ENCODE data around the gene ABCF3.
"Not testable (repeated sequence)": the region's sequence is repeated elsewhere in the genome, so short reads cannot be mapped to it uniquely, and the experiment has no call there.

ABCF3 gene

GRCh38 chr3:184156522-184156955, 29.5 kb upstream of the ABCF3 start:
- Histone ChIP-seq H3K27me3 (ENCODE audit: control insufficient read depth, insufficient read depth, low read length) (no peaks in the 10 kb centered on the region), H3K9ac (ENCODE audit: low read length) (peak overlapping the region; percentile 74), H3K27ac (ENCODE audit: low read depth, low read length) (peak overlapping the region; percentile 93), H3K4me3 (ENCODE audit: low read length) (peak overlapping the region; percentile 96), H3K36me3 (ENCODE audit: control insufficient read depth, insufficient read depth, low read length) (no peaks in the 10 kb centered on the region), H3K4me1 (ENCODE audit: control insufficient read depth, insufficient read depth, low read length) (peaks cover 22% of the 10 kb centered on the region)

- Histone ChIP-seq H3K4me3 (ENCODE audit: low read length) (peak overlapping the region; percentile 96), H3K36me3 (ENCODE audit: control insufficient read depth, insufficient read depth, low read length) (no peaks in the 10 kb centered on the region), H3K9ac (ENCODE audit: low read length) (peak overlapping the region; percentile 7), H3K4me1 (ENCODE audit: control insufficient read depth, insufficient read depth, low read length) (peaks cover 25% of the 10 kb centered on the region), H3K27ac (ENCODE audit: low read depth, low read length) (peak overlapping the region; percentile 93), H3K27me3 (ENCODE audit: control insufficient read depth, insufficient read depth, low read length) (no peaks in the 10 kb centered on the region)
These were observed 28.8 kb upstream of the ABCF3 start for GRCh38 chr3:184157206-184157605.

GRCh38 chr3:184158404-184158803, 27.6 kb upstream of the ABCF3 start:
- Histone ChIP-seq H3K27ac (ENCODE audit: low read depth, low read length) (peak overlapping the region; percentile 1), H3K4me3 (ENCODE audit: low read length) (no peak overlapping the region), H3K27me3 (ENCODE audit: control insufficient read depth, insufficient read depth, low read length) (no peaks in the 10 kb centered on the region), H3K9ac (ENCODE audit: low read length) (no peak overlapping the region), H3K36me3 (ENCODE audit: control insufficient read depth, insufficient read depth, low read length) (no peaks in the 10 kb centered on the region), H3K4me1 (ENCODE audit: control insufficient read depth, insufficient read depth, low read length) (peaks cover 25% of the 10 kb centered on the region)

GRCh38 chr3:184160456-184160855, 25.5 kb upstream of the ABCF3 start:
- peak overlapping the region; percentile 69 for H3K27ac ChIP-seq (ENCODE audit: low read depth, low read length)
- H3K9ac ChIP-seq (ENCODE audit: low read length), result peak overlapping the region; percentile 8
- H3K36me3 ChIP-seq (ENCODE audit: control insufficient read depth, insufficient read depth, low read length), result peaks cover 16% of the 10 kb centered on the region
- no peak overlapping the region for H3K4me3 ChIP-seq (ENCODE audit: low read length)
- H3K4me1 ChIP-seq (ENCODE audit: control insufficient read depth, insufficient read depth, low read length), result peaks cover 25% of the 10 kb centered on the region
- no peaks in the 10 kb centered on the region for H3K27me3 ChIP-seq (ENCODE audit: control insufficient read depth, insufficient read depth, low read length)

GRCh38 chr3:184162571-184163070, 23.4 kb upstream of the ABCF3 start:
- H3K4me3 ChIP-seq (ENCODE audit: low read length); H3K9ac ChIP-seq (ENCODE audit: low read length); H3K27me3 ChIP-seq (ENCODE audit: control insufficient read depth, insufficient read depth, low read length); H3K27ac ChIP-seq (ENCODE audit: low read depth, low read length): not testable (repeated sequence)
- H3K4me1 ChIP-seq (ENCODE audit: control insufficient read depth, insufficient read depth, low read length), result peaks cover 18% of the 10 kb centered on the region
- peaks cover 33% of the 10 kb centered on the region for H3K36me3 ChIP-seq (ENCODE audit: control insufficient read depth, insufficient read depth, low read length)

GRCh38 chr3:184164648-184165330, 21.2 kb upstream of the ABCF3 start:
- Histone ChIP-seq H3K4me1 (ENCODE audit: control insufficient read depth, insufficient read depth, low read length) (peaks cover 11% of the 10 kb centered on the region), H3K36me3 (ENCODE audit: control insufficient read depth, insufficient read depth, low read length) (peaks cover 42% of the 10 kb centered on the region), H3K27ac (ENCODE audit: low read depth, low read length) (no peak overlapping the region), H3K9ac (ENCODE audit: low read length) (no peak overlapping the region), H3K27me3 (ENCODE audit: control insufficient read depth, insufficient read depth, low read length) (no peaks in the 10 kb centered on the region), H3K4me3 (ENCODE audit: low read length) (no peak overlapping the region)

GRCh38 chr3:184165543-184165942, 20.5 kb upstream of the ABCF3 start:
- Histone ChIP-seq H3K27me3 (ENCODE audit: control insufficient read depth, insufficient read depth, low read length) (no peaks in the 10 kb centered on the region), H3K27ac (ENCODE audit: low read depth, low read length) (no peak overlapping the region), H3K36me3 (ENCODE audit: control insufficient read depth, insufficient read depth, low read length) (peaks cover 43% of the 10 kb centered on the region), H3K4me1 (ENCODE audit: control insufficient read depth, insufficient read depth, low read length) (peaks cover 6% of the 10 kb centered on the region), H3K4me3 (ENCODE audit: low read length) (no peak overlapping the region), H3K9ac (ENCODE audit: low read length) (no peak overlapping the region)

GRCh38 chr3:184166671-184167070, 19.3 kb upstream of the ABCF3 start:
- no peak overlapping the region for H3K27ac ChIP-seq (ENCODE audit: low read depth, low read length)
- no peak overlapping the region for H3K4me3 ChIP-seq (ENCODE audit: low read length)
- H3K27me3 ChIP-seq (ENCODE audit: control insufficient read depth, insufficient read depth, low read length), result no peaks in the 10 kb centered on the region
- no peak overlapping the region for H3K9ac ChIP-seq (ENCODE audit: low read length)
- peaks cover 2% of the 10 kb centered on the region for H3K4me1 ChIP-seq (ENCODE audit: control insufficient read depth, insufficient read depth, low read length)
- peaks cover 50% of the 10 kb centered on the region for H3K36me3 ChIP-seq (ENCODE audit: control insufficient read depth, insufficient read depth, low read length)

- H3K27me3 ChIP-seq (ENCODE audit: control insufficient read depth, insufficient read depth, low read length), result no peaks in the 10 kb centered on the region
- H3K27ac ChIP-seq (ENCODE audit: low read depth, low read length), result peak overlapping the region; percentile 56
- H3K4me1 ChIP-seq (ENCODE audit: control insufficient read depth, insufficient read depth, low read length), result no peaks in the 10 kb centered on the region
- no peak overlapping the region for H3K4me3 ChIP-seq (ENCODE audit: low read length)
- H3K9ac ChIP-seq (ENCODE audit: low read length), result no peak overlapping the region
- H3K36me3 ChIP-seq (ENCODE audit: control insufficient read depth, insufficient read depth, low read length), result peaks cover 50% of the 10 kb centered on the region
These were observed 18.2 kb upstream of the ABCF3 start for GRCh38 chr3:184167786-184168185.

GRCh38 chr3:184168363-184169120, 17.5 kb upstream of the ABCF3 start:
- Histone ChIP-seq H3K4me1 (ENCODE audit: control insufficient read depth, insufficient read depth, low read length) (no peaks in the 10 kb centered on the region), H3K27ac (ENCODE audit: low read depth, low read length) (peak overlapping the region; percentile 56), H3K9ac (ENCODE audit: low read length) (no peak overlapping the region), H3K27me3 (ENCODE audit: control insufficient read depth, insufficient read depth, low read length) (no peaks in the 10 kb centered on the region), H3K4me3 (ENCODE audit: low read length) (no peak overlapping the region), H3K36me3 (ENCODE audit: control insufficient read depth, insufficient read depth, low read length) (peaks cover 49% of the 10 kb centered on the region)

GRCh38 chr3:184169896-184170875, 15.8 kb upstream of the ABCF3 start:
- Histone ChIP-seq H3K36me3 (ENCODE audit: control insufficient read depth, insufficient read depth, low read length) (peaks cover 37% of the 10 kb centered on the region), H3K4me3 (ENCODE audit: low read length) (no peak overlapping the region), H3K27ac (ENCODE audit: low read depth, low read length) (no peak overlapping the region)

GRCh38 chr3:184171562-184171961, 14.4 kb upstream of the ABCF3 start:
- Histone ChIP-seq H3K27me3 (ENCODE audit: control insufficient read depth, insufficient read depth, low read length) (no peaks in the 10 kb centered on the region), H3K36me3 (ENCODE audit: control insufficient read depth, insufficient read depth, low read length) (peaks cover 23% of the 10 kb centered on the region), H3K9ac (ENCODE audit: low read length) (no peak overlapping the region), H3K4me3 (ENCODE audit: low read length) (no peak overlapping the region), H3K4me1 (ENCODE audit: control insufficient read depth, insufficient read depth, low read length) (peaks cover 16% of the 10 kb centered on the region), H3K27ac (ENCODE audit: low read depth, low read length) (no peak overlapping the region)

More at GRCh38 chr3:184169896-184170875, 15.8 kb upstream of the ABCF3 start:
- Histone ChIP-seq H3K4me1 (ENCODE audit: control insufficient read depth, insufficient read depth, low read length) (peaks cover 7% of the 10 kb centered on the region), H3K27me3 (ENCODE audit: control insufficient read depth, insufficient read depth, low read length) (no peaks in the 10 kb centered on the region), H3K9ac (ENCODE audit: low read length) (no peak overlapping the region)
